Measurements from ENCODE around the gene PLCB2.

PLCB2 gene

DNA sequence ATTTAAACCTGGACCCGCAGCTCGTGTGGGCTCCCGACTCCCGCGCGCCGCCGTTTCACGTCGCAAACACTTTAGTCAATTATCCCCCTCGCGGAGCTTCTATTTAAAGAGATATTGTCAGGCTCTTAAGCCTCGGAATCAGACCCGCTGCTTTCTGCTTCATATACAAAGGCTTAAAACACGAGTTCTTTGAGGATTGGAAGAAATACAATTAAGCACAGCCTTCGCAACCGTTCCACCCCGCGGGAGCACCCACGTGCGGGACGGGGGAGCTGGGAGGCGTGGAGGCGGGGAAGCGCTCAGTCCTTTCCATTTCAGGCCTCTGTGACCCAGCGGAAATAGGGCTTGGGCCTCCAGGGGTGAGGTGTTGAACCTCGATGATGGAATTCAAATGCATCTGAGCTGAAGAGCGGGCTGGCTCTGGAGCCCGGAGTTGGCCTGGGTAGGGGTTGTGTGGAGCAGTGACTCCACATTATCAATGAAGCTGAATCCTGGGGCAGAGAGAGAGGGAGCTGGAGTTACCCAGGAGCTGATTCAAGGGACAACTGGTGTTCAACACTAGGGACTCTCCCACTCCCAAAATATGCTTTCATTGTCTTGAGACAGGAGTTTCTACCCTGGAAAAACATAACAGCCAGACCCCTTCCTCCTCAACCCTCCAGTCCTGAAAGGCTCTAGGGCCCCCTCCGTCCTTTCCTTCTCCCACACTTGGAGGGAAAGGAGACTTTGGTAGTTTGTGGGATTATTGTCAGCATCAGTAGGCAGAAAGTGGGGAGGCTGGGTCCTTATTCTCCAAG lies 27.3 kb downstream of the PLCB2 start:
- Histone ChIP-seq H3K27me3 (ENCODE audit: insufficient read depth, low read length, poor library complexity) (peaks cover 11% of the 10 kb centered on the region), H3K4me3 (ENCODE audit: low read depth in 1 of 2, low read length in 2 of 2) (no peak overlapping the region)
- no peak for ATAC-seq (ENCODE audit: insufficient read depth, low read depth)

DNA sequence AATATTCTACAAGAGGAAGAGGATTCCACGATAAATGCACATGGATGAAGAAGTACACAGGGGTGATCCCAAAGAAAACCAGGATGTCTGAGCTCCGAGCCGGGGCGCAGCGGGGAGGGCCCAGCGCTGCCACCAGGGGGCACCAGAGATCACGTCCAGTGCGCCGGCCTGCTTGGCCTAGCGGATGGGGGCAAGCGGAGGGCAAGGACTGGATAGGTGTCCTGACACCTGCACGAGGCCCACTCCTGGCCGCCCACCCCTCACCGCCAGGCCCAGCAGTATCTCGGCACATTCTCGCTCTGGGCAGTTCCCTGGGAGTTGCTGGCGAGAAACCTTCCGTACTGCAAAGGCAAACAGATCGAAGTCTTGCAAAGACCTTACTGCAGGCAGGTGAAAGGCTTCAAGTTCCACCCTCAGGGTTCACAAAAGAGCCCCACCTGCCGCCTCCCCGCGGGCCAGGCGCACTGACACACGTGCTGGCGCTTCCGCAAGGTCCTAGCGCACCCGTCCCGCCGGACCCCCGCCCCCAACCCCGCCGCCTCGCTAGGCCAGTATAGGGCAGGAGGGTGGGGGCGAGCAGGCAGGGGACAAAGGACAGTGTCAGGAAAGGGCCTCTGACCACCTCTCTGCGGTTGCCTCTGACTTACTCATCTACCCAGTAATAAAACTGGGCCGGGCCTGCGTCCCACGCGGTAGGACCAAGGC lies 28.1 kb downstream of the PLCB2 start:
- ATAC-seq (ENCODE audit: insufficient read depth, low read depth), result peak; percentile 70
- Histone ChIP-seq H3K79me2 (ENCODE audit: insufficient read depth, low read length) (no peaks in the 10 kb centered on the region), H3K4me2 (ENCODE audit: insufficient read depth, low read length) (no peak overlapping the region), H3K36me3 (ENCODE audit: insufficient read depth, low read length) (no peaks in the 10 kb centered on the region), H2AFZ (ENCODE audit: low read depth, low read length) (no peak overlapping the region), H3K9ac (ENCODE audit: low read depth, low read length) (no peak overlapping the region), H3K9me3 (ENCODE audit: insufficient read depth, low read length, severe bottlenecking) (no peaks in the 10 kb centered on the region), H3K4me3 (ENCODE audit: low read depth in 1 of 2, low read length in 2 of 2) (no peak overlapping the region), H4K20me1 (ENCODE audit: insufficient read depth, low read length) (no peaks in the 10 kb centered on the region), H3K27ac (ENCODE audit: low read length) (no peak overlapping the region), H3K27me3 (ENCODE audit: insufficient read depth, low read length, poor library complexity) (peaks cover 11% of the 10 kb centered on the region), H3K4me1 (ENCODE audit: insufficient read depth, low read length) (peaks cover 17% of the 10 kb centered on the region)
- peak; percentile 55 for DNase-seq
- TF ChIP-seq EZH2 (IDR thresholded peaks at IDR 0.05; ENCODE audit: borderline replicate concordance, low read depth, low read length, severe bottlenecking), result no peak
- TF ChIP-seq, protein P1, sequence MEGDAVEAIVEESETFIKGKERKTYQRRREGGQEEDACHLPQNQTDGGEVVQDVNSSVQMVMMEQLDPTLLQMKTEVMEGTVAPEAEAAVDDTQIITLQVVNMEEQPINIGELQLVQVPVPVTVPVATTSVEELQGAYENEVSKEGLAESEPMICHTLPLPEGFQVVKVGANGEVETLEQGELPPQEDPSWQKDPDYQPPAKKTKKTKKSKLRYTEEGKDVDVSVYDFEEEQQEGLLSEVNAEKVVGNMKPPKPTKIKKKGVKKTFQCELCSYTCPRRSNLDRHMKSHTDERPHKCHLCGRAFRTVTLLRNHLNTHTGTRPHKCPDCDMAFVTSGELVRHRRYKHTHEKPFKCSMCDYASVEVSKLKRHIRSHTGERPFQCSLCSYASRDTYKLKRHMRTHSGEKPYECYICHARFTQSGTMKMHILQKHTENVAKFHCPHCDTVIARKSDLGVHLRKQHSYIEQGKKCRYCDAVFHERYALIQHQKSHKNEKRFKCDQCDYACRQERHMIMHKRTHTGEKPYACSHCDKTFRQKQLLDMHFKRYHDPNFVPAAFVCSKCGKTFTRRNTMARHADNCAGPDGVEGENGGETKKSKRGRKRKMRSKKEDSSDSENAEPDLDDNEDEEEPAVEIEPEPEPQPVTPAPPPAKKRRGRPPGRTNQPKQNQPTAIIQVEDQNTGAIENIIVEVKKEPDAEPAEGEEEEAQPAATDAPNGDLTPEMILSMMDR (IDR thresholded peaks at IDR 0.05; ENCODE audit: borderline replicate concordance, extremely low read depth, low read length, poor library complexity, severe bottlenecking), result peak; percentile 96

More for the DNA sequence above, 27.3 kb downstream of the PLCB2 start:
- H3K79me2 ChIP-seq (ENCODE audit: insufficient read depth, low read length), result no peaks in the 10 kb centered on the region
- H3K4me2 ChIP-seq (ENCODE audit: insufficient read depth, low read length), result no peak overlapping the region
- peaks cover 17% of the 10 kb centered on the region for H3K4me1 ChIP-seq (ENCODE audit: insufficient read depth, low read length)
- H3K9me3 ChIP-seq (ENCODE audit: insufficient read depth, low read length, severe bottlenecking), result no peaks in the 10 kb centered on the region
- no peaks in the 10 kb centered on the region for H3K36me3 ChIP-seq (ENCODE audit: insufficient read depth, low read length)
- H3K9ac ChIP-seq (ENCODE audit: low read depth, low read length), result no peak overlapping the region
- H2AFZ ChIP-seq (ENCODE audit: low read depth, low read length), result no peak overlapping the region
- no peaks in the 10 kb centered on the region for H4K20me1 ChIP-seq (ENCODE audit: insufficient read depth, low read length)
- TF ChIP-seq EZH2 (IDR thresholded peaks at IDR 0.05; ENCODE audit: borderline replicate concordance, low read depth, low read length, severe bottlenecking), result no peak
- TF ChIP-seq, protein P1 (IDR thresholded peaks at IDR 0.05; ENCODE audit: borderline replicate concordance, extremely low read depth, low read length, poor library complexity, severe bottlenecking), result no peak
- no peak overlapping the region for H3K27ac ChIP-seq (ENCODE audit: low read length)
- DNase-seq, result no peak

DNA sequence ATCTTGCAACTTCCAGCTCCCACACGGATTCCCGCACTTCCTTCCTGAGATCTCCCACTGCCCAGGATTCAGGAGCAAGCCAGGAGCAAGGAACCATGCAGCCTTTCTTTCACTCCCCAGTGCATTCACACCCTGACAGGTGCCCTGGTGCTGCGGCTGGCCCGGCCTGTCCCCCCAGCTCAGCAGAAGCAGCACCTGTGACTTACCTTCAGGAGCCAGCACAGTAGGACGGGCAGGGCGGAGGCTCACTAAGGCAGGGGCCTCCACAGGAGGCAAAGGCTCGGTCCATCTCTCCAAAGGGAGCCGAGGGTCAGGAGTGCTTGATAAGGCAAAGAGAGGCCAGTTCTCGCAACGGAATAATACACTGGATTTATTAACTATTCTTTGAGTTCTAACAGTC lies 29.7 kb downstream of the PLCB2 start:
- Histone ChIP-seq H2AFZ (ENCODE audit: low read depth, low read length) (no peak overlapping the region), H3K27ac (ENCODE audit: low read length) (no peak overlapping the region), H3K36me3 (ENCODE audit: insufficient read depth, low read length) (no peaks in the 10 kb centered on the region), H3K9ac (ENCODE audit: low read depth, low read length) (no peak overlapping the region), H3K4me3 (ENCODE audit: low read depth in 1 of 2, low read length in 2 of 2) (no peak overlapping the region), H3K4me2 (ENCODE audit: insufficient read depth, low read length) (no peak overlapping the region), H3K27me3 (ENCODE audit: insufficient read depth, low read length, poor library complexity) (peaks cover 11% of the 10 kb centered on the region), H3K4me1 (ENCODE audit: insufficient read depth, low read length) (peaks cover 17% of the 10 kb centered on the region), H3K79me2 (ENCODE audit: insufficient read depth, low read length) (no peaks in the 10 kb centered on the region), H4K20me1 (ENCODE audit: insufficient read depth, low read length) (no peaks in the 10 kb centered on the region), H3K9me3 (ENCODE audit: insufficient read depth, low read length, severe bottlenecking) (no peaks in the 10 kb centered on the region)
- DNase-seq (no peak), ATAC-seq (ENCODE audit: insufficient read depth, low read depth) (no peak)
- TF ChIP-seq, protein P1 (IDR thresholded peaks at IDR 0.05; ENCODE audit: borderline replicate concordance, extremely low read depth, low read length, poor library complexity, severe bottlenecking), result no peak
- no peak for TF ChIP-seq EZH2 (IDR thresholded peaks at IDR 0.05; ENCODE audit: borderline replicate concordance, low read depth, low read length, severe bottlenecking)
